Measurements from ENCODE around the gene EMC6.

Gene EMC6

GRCh38 chr17:3712811-3713463 is 44.3 kb downstream of the EMC6 start:
- no peak for DNase-seq (ENCODE audit: low spot score)
- in situ Hi-C loops (cut with MboI; ENCODE audit: low sequenced_read_pairs, unreplicated experiment): no loop called here

GRCh38 chr17:3715296-3715695 is 46.7 kb downstream of the EMC6 start:
- in situ Hi-C loops (cut with MboI; ENCODE audit: low sequenced_read_pairs, unreplicated experiment): no loop called here
- TF ChIP-seq, protein P1, sequence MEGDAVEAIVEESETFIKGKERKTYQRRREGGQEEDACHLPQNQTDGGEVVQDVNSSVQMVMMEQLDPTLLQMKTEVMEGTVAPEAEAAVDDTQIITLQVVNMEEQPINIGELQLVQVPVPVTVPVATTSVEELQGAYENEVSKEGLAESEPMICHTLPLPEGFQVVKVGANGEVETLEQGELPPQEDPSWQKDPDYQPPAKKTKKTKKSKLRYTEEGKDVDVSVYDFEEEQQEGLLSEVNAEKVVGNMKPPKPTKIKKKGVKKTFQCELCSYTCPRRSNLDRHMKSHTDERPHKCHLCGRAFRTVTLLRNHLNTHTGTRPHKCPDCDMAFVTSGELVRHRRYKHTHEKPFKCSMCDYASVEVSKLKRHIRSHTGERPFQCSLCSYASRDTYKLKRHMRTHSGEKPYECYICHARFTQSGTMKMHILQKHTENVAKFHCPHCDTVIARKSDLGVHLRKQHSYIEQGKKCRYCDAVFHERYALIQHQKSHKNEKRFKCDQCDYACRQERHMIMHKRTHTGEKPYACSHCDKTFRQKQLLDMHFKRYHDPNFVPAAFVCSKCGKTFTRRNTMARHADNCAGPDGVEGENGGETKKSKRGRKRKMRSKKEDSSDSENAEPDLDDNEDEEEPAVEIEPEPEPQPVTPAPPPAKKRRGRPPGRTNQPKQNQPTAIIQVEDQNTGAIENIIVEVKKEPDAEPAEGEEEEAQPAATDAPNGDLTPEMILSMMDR (IDR thresholded peaks at IDR 0.05; ENCODE audit: borderline replicate concordance, control extremely low read depth, extremely low read depth, insufficient read depth, missing control alignments): no peak
- no peak for DNase-seq (ENCODE audit: low spot score)

More at GRCh38 chr17:3712811-3713463, 44.3 kb downstream of the EMC6 start:
- TF ChIP-seq, protein P1 (IDR thresholded peaks at IDR 0.05; ENCODE audit: borderline replicate concordance, control extremely low read depth, extremely low read depth, insufficient read depth, missing control alignments): no peak

DNA sequence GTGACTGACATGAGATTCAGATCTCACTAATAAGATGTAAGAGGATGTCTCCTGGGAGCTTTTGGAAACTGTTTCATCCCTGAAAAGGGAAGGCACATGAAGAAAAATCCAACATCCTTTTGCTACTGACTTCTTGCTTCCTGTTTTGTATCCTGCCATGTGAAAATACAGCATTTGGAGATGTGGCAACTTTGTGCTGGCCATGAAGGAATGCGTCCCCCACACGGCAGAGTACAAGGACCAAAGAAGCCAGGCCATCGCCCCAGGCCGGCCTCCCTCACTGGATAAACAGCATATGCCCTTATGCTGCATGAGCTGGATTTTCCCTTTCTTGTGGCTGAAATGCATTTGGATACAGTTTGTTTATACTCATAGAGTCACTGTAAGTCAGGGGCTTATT is 49.6 kb downstream of the EMC6 start:
- TF ChIP-seq, protein P1 (IDR thresholded peaks at IDR 0.05; ENCODE audit: borderline replicate concordance, control extremely low read depth, extremely low read depth, insufficient read depth, missing control alignments): no peak
- in situ Hi-C loops (cut with MboI; ENCODE audit: low sequenced_read_pairs, unreplicated experiment): no loop called here

DNA sequence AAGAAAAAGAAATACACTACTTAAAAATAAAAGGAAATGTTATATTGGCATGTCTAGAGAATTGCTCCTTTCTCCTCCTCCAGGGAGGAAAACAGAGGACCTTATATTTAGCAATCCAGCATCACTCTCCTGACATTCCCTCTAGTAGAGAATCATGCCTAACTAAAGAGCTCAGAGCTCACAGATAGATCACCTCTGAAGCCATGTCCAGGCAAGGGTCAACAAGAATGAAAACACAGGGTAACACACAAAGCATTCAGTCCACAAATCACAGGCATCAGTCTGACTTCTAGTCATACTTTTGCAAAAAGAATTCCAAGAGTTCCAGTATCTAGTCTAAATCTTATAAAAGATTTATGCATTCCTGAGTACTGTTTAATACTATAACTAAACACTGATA is 50.7 kb downstream of the EMC6 start:
- in situ Hi-C loops (cut with MboI; ENCODE audit: low sequenced_read_pairs, unreplicated experiment): no loop called here
- no peak for DNase-seq (ENCODE audit: low spot score)
- TF ChIP-seq, protein P1 (IDR thresholded peaks at IDR 0.05; ENCODE audit: borderline replicate concordance, control extremely low read depth, extremely low read depth, insufficient read depth, missing control alignments): no peak

More for the DNA sequence above, 49.6 kb downstream of the EMC6 start:
- DNase-seq (ENCODE audit: low spot score): no peak
